HepG2 (cell line): ENCODE data around the gene PNKD. TPM values are rescaled to one million over a fixed set of nuclear protein-coding genes. Genes with fewer than 3 reads are reported as not detected.

Experiments
- ATAC-seq: fragments of 200-7000 bp; cut with Tn5 transposase; 3 replicates; pipeline ENCODE4 v1.9.1; 2020; ENCODE audit warnings: mild to moderate bottlenecking, moderate library complexity
- BruUV-seq: library from RNA; stranded (reverse); fragments of 400-500 nt; replicated peaks from 2 replicates; lab custom pipeline; 2021; lab: Mats Ljungman, UMichigan
- CTCF ChIA-PET: fragments of 300-600 bp; formaldehyde crosslinking; extraction: SDS; loops from one replicate; lab custom pipeline; 2021; ENCODE audit warnings: low total read pairs, inconsistent platforms, low intra/inter-chr PET ratio; lab: Yijun Ruan, JAX
- POLR2A ChIA-PET: fragments of 350-600 bp; sonication (Branson Sonifier 250); formaldehyde crosslinking; loops from one replicate; lab custom pipeline; 2020; ENCODE audit warnings: antibody characterized with exemption, inconsistent platforms; lab: Yijun Ruan, JAX
- DNase-seq: peaks from one replicate; pipeline ENCODE4 v3.0.0-alpha.2; 2015; ENCODE audit warnings: low spot score
- FAIRE-seq: peaks from 3 replicates; lab custom pipeline; 2011; peaks lifted over from hg19 to GRCh38; lab: Jason Lieb, UNC
- H2AFZ ChIP-seq: one replicate; pipeline ENCODE4 v1.6.1; 2011; ENCODE audit warnings: low read length, inconsistent platforms
- H3K27ac ChIP-seq: fragments of 300-600 bp; 3 replicates; pipeline ENCODE4 v1.8.0; 2011; ENCODE audit warnings: mixed run types, mild to moderate bottlenecking, mixed read lengths, low read length, inconsistent platforms; ENCODE audit not compliant: insufficient read depth; ENCODE audit errors: extremely low read length
- H3K27me3 ChIP-seq, 2 experiments: fragments of 200-600 bp in 1 of 2; 2 replicates in 1 of 2; 3 replicates in 1 of 2; pipeline versions ENCODE4 v1.6.0 to v1.8.0; 2011; ENCODE audit warnings: low read length in 2 of 2, mild to moderate bottlenecking in 2 of 2, moderate library complexity in 2 of 2, inconsistent platforms in 1 of 2; ENCODE audit not compliant: insufficient read depth in 2 of 2, control insufficient read depth in 1 of 2
- H3K36me3 ChIP-seq, 2 experiments: fragments of 200-600 bp in 1 of 2; replicated peaks in 1 of 2; 2 replicates in 1 of 2; 3 replicates in 1 of 2; pipeline versions ENCODE4 v1.5.1 to v1.8.0; 2011; ENCODE audit warnings: low read length in 2 of 2, inconsistent platforms in 1 of 2; ENCODE audit not compliant: insufficient read depth in 2 of 2, control insufficient read depth in 1 of 2
- H3K4me1 ChIP-seq: 2 replicates; pipeline ENCODE4 v1.5.1; 2012; ENCODE audit warnings: low read length, inconsistent platforms; ENCODE audit not compliant: insufficient read depth
- H3K4me2 ChIP-seq: 2 replicates; pipeline ENCODE4 v1.6.0; 2011; ENCODE audit warnings: low read depth, low read length, inconsistent platforms
- H3K4me3 ChIP-seq, 3 experiments: fragments of 200-600 bp in 1 of 3; sonication (generic), shearing (Covaris generic) in 1 of 3; replicated peaks in 1 of 3; 2 replicates each; pipeline ENCODE4 v1.5.1; 2011 to 2016; ENCODE audit warnings: low read length in 3 of 3, inconsistent platforms in 2 of 3, low read depth in 2 of 3, mild to moderate bottlenecking in 2 of 3, control low read depth in 1 of 3, mixed read lengths in 1 of 3; ENCODE audit not compliant: insufficient read depth in 1 of 3
- H3K79me2 ChIP-seq: one replicate; pipeline ENCODE4 v1.6.1; 2011; ENCODE audit warnings: low read length, inconsistent platforms; ENCODE audit not compliant: insufficient read depth
- H3K9ac ChIP-seq: 2 replicates; pipeline ENCODE4 v1.6.0; 2011; ENCODE audit warnings: mild to moderate bottlenecking, low read depth, low read length, inconsistent platforms; ENCODE audit not compliant: insufficient read depth
- H3K9me3 ChIP-seq: 2 replicates; pipeline ENCODE4 v1.5.1; 2012; ENCODE audit warnings: mild to moderate bottlenecking, low read length
- H4K20me1 ChIP-seq: 2 replicates; pipeline ENCODE4 v1.6.0; 2011; ENCODE audit warnings: inconsistent platforms, mild to moderate bottlenecking, low read length, moderate library complexity; ENCODE audit not compliant: insufficient read depth
- HIVEP1 ChIP-seq: sonication (generic); formaldehyde crosslinking; IDR thresholded peaks from 2 replicates; pipeline ENCODE4 v1.4.0; 2020; ENCODE audit warnings: mild to moderate bottlenecking, missing genetic modification reagents
- MYC ChIP-seq: sonication (generic); formaldehyde crosslinking; IDR thresholded peaks from 2 replicates; pipeline ENCODE4 v1.9.0; 2021; ENCODE audit warnings: missing genetic modification reagents, borderline replicate concordance
- NCOA5 ChIP-seq: sonication (generic); formaldehyde crosslinking; IDR thresholded peaks from 2 replicates; pipeline ENCODE4 v1.4.0; 2020; ENCODE audit warnings: missing genetic modification reagents
- NFYB ChIP-seq: sonication (generic); formaldehyde crosslinking; IDR thresholded peaks from 2 replicates; pipeline ENCODE4 v1.4.0; 2020; ENCODE audit warnings: missing genetic modification reagents
- RFX1 ChIP-seq: fragments of 450-650 bp; IDR thresholded peaks from 2 replicates; pipeline ENCODE4 v1.6.1; 2017
- SKI ChIP-seq: fragments of 450-650 bp; IDR thresholded peaks from one replicate; pipeline ENCODE4 v1.6.1; 2018; ENCODE audit warnings: mild to moderate bottlenecking; ENCODE audit not compliant: partially characterized antibody
- TEAD2 ChIP-seq: sonication (generic); formaldehyde crosslinking; IDR thresholded peaks from 2 replicates; pipeline ENCODE4 v1.9.0; 2021; ENCODE audit warnings: missing genetic modification reagents
- ZNF253 ChIP-seq: sonication (generic); formaldehyde crosslinking; IDR thresholded peaks from 2 replicates; pipeline ENCODE4 v1.8.0; 2022; ENCODE audit warnings: mild to moderate bottlenecking, missing genetic modification reagents, borderline replicate concordance
- ZNF292 ChIP-seq: sonication (generic); formaldehyde crosslinking; IDR thresholded peaks from 2 replicates; pipeline ENCODE4 v1.8.1; 2022; ENCODE audit warnings: mild to moderate bottlenecking, low read depth, missing genetic modification reagents, borderline replicate concordance
- ZNF430 ChIP-seq: sonication (generic); formaldehyde crosslinking; IDR thresholded peaks from 2 replicates; pipeline ENCODE4 v1.9.0; 2021; ENCODE audit warnings: mild to moderate bottlenecking, missing genetic modification reagents
- ZNF674 ChIP-seq: sonication (generic); formaldehyde crosslinking; IDR thresholded peaks from 2 replicates; pipeline ENCODE4 v1.5.0; 2020; ENCODE audit warnings: low read depth, mild to moderate bottlenecking, missing genetic modification reagents
- ZNF841 ChIP-seq: sonication (generic); formaldehyde crosslinking; IDR thresholded peaks from 2 replicates; pipeline ENCODE4 v1.8.1; 2023; ENCODE audit warnings: missing genetic modification reagents, borderline replicate concordance
- ZNF883 ChIP-seq: sonication (generic); formaldehyde crosslinking; IDR thresholded peaks from 2 replicates; pipeline ENCODE4 v1.5.1; 2020; ENCODE audit warnings: mild to moderate bottlenecking, missing genetic modification reagents; ENCODE audit errors: not compliant biosample characterization
- WGBS: methylation state at CpG from one replicate; pipeline ENCODE4 v1.1.6; 2017; ENCODE audit warnings: low lambda C conversion rate; 5-methylcytosine and 5-hydroxymethylcytosine counted together
- in situ Hi-C: cut with HindIII; loops from 2 replicates; pipeline ENCODE4 v1.10.0; 2017; ENCODE audit warnings: low pct_unique_long_range_greater_than_20kb; ENCODE audit not compliant: extremely low pct_ligation_motif_present
- intact Hi-C: fragments of 100-400 bp; cut with micrococcal nuclease; formaldehyde crosslinking; loops from one replicate; pipeline ENCODE4 v1.10.0; 2022; ENCODE audit not compliant: unreplicated experiment
- polyA plus RNA-seq, 8 experiments: library from polyadenylated mRNA; depleted of rRNA in 3 of 8; stranded (reverse) in 7 of 8; unstranded in 1 of 8; fragments of >200 nt; fragmentation: Illumina TruSeq in 4 of 8; extraction: Trizol in 4 of 8; gene quantifications; 2 replicates each; pipeline versions ENCODE4 v1.2.1 to v1.2.3, GENCODE V29; 2011 to 2016; ENCODE audit warnings: low read depth in 4 of 8, missing spikeins in 1 of 8, mixed read lengths in 1 of 8; ENCODE audit not compliant: insufficient read depth in 1 of 8
- total RNA-seq, 5 experiments: library from RNA; depleted of rRNA; stranded (reverse); fragments of >200 nt; fragmentation: Illumina TruSeq; extraction: Trizol; gene quantifications; 2 replicates each; pipeline ENCODE4 v1.2.3, GENCODE V29; 2016; ENCODE audit warnings: low read depth in 1 of 5
- TF ChIP-seq, protein P1 (sequence below): sonication (generic); formaldehyde crosslinking; IDR thresholded peaks from 2 replicates; pipeline ENCODE4 v1.8.1; 2023; ENCODE audit warnings: missing genetic modification reagents, inconsistent platforms, borderline replicate concordance
- TF ChIP-seq, protein P2 (sequence below): sonication (generic); formaldehyde crosslinking; IDR thresholded peaks from 2 replicates; pipeline ENCODE4 v1.8.1; 2023; ENCODE audit warnings: mild to moderate bottlenecking, moderate library complexity, missing genetic modification reagents
- TF ChIP-seq, protein P3 (sequence below): IDR thresholded peaks from 2 replicates; pipeline ENCODE4 v1.6.1; 2016; ENCODE audit warnings: missing compliant biosample characterization, missing genetic modification reagents, borderline replicate concordance

The PNKD gene
- total and polyA plus RNA-seq, 2 of the 13 experiments (the other 11 are each of a cell fraction or from before 2014, with no cell fraction given), result 55.9 to 80.4 TPM

DNA sequence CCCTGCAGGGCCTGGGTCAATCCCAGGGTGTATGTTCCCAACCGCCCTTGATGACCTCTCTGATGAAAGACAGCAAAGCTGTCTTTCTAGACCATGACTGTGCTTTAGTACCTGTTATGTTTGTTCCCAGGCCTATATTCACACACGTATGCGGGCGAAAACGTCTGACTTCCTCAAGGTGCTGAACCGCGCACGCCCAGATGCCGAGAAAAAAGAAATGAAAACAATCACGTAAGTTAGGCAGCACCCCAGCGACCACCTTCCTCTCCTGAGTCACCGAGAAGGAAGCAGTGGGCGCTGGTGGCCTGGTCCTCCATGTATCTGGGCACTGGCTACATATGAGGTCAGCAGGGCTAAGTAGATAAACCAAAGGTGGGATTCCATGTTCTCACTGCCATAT, 20.6 kb upstream of the PNKD start:
- Histone ChIP-seq H2AFZ (no peak overlapping the region), H3K4me2 (no peak overlapping the region), H3K4me1 (peaks cover 13% of the 10 kb centered on the region), H3K9me3 (no peaks in the 10 kb centered on the region), H3K36me3 (peaks cover 61 to 91% of the 10 kb centered on the region in 2 experiments), H3K27me3 (no peaks in the 10 kb centered on the region), H4K20me1 (peaks cover 5% of the 10 kb centered on the region; the same call in 1 of the 2 replicates), H3K9ac (no peak overlapping the region), H3K79me2 (no peaks in the 10 kb centered on the region), H3K27ac (no peak overlapping the region), H3K4me3 (no peak overlapping the region)
- no peak for TF ChIP-seq ZNF253 (CRISPR knock-in tag)
- TF ChIP-seq, protein P1, sequence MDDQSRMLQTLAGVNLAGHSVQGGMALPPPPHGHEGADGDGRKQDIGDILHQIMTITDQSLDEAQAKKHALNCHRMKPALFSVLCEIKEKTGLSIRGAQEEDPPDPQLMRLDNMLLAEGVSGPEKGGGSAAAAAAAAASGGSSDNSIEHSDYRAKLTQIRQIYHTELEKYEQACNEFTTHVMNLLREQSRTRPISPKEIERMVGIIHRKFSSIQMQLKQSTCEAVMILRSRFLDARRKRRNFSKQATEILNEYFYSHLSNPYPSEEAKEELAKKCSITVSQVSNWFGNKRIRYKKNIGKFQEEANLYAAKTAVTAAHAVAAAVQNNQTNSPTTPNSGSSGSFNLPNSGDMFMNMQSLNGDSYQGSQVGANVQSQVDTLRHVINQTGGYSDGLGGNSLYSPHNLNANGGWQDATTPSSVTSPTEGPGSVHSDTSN, result no peak
- TF ChIP-seq ZNF430 (CRISPR knock-in tag), result no peak
- TF ChIP-seq HIVEP1 (CRISPR knock-in tag), result no peak
- DNase-seq, result no peak
- intact Hi-C loops (no loop called here), in situ Hi-C loops (no loop called here)
- 97% methylated on average over 13 of the region's 13 CpGs for WGBS
- CTCF ChIA-PET, result no interaction called here
- BruUV-seq, result no TSS peak
- POLR2A ChIA-PET, result no interaction called here
- FAIRE-seq, result no peak
- ATAC-seq, result no peak

DNA sequence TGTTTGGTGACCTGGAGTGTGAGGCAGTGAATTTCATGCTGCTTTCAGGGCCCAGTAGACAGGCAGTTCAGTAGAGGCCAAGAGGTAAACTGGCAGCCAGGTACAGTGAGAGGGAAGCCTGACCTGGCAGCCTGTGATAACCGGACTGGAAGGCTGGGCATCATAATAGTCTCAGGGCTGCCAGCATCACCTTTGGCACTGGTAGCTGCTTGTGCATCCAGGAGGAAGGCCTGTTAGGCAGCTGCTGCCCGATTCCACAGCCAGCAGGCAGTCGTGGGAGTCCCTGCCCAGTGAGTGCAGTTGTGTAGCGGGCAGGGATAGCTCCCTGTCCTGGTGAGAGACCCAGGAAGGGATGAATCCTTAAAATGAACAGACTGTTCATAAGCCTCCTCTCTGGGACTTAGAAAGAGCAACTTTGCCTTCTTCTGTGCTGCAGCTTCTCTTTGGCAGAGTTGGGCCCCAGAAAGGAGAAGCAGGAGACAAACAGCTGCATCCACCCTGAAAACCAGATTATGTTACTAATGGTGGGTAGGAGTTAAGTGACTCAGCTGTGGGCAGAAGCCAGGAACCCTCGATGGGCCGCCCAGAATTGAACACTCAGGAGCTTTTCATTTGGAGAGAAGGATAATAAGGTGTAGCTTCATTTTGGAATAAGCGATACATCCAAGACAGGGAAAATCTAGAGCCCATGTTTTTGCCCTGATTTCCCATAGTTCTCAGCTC, 17.6 kb upstream of the PNKD start:
- POLR2A ChIA-PET, result interaction anchor here (2.2 kb wide), 1 partner anchor 18 kb away, joined by 5 read pairs; the partner anchor contains the start of genes AAMP and PNKD
- DNase-seq, result no peak
- Histone ChIP-seq H3K36me3 (peaks cover 46 to 83% of the 10 kb centered on the region in 2 experiments), H2AFZ (no peak overlapping the region), H3K27ac (no peak overlapping the region), H3K4me2 (no peak overlapping the region), H3K27me3 (no peaks in the 10 kb centered on the region), H3K4me1 (no peaks in the 10 kb centered on the region), H3K9me3 (no peaks in the 10 kb centered on the region), H3K9ac (no peak overlapping the region), H3K79me2 (no peaks in the 10 kb centered on the region), H3K4me3 (no peak overlapping the region), H4K20me1 (no peaks in the 10 kb centered on the region)
- no peak for FAIRE-seq
- CTCF ChIA-PET, result no interaction called here
- 98% methylated on average over 7 of the region's 7 CpGs for WGBS
- in situ Hi-C loops, result no loop called here
- ATAC-seq, result no peak
- no TSS peak for BruUV-seq
- intact Hi-C loops, result no loop called here
- TF ChIP-seq, protein P2, sequence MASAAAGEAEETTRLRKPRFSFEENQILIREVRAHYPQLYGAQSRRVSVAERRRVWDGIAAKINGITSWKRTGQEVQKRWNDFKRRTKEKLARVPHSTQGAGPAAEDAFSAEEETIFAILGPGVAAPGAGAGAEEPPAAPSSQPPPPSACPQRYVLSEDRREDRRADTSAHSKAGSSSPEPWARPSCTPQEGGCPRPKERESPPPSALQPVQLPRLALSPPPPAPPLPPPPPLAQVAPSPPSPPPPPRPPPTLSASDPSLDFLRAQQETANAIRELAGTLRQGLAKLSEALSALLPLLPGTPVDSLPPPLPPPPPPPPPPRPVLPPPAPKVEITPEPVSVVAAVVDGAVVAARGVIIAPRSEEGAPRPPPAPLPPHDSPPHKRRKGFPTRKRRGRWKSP (CRISPR knock-in tag), result no peak
- TF ChIP-seq ZNF841, result no peak
- TF ChIP-seq SKI, result no peak
- TF ChIP-seq RFX1, result no peak
- TF ChIP-seq ZNF883 (CRISPR knock-in tag), result no peak
- TF ChIP-seq, protein P3, sequence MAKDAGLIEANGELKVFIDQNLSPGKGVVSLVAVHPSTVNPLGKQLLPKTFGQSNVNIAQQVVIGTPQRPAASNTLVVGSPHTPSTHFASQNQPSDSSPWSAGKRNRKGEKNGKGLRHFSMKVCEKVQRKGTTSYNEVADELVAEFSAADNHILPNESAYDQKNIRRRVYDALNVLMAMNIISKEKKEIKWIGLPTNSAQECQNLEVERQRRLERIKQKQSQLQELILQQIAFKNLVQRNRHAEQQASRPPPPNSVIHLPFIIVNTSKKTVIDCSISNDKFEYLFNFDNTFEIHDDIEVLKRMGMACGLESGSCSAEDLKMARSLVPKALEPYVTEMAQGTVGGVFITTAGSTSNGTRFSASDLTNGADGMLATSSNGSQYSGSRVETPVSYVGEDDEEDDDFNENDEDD, result no peak
- TF ChIP-seq NFYB (CRISPR knock-in tag), result no peak
- TF ChIP-seq NCOA5 (CRISPR knock-in tag), result no peak
- no peak for TF ChIP-seq ZNF674
- no peak for TF ChIP-seq TEAD2
- no peak for TF ChIP-seq ZNF292 (CRISPR knock-in tag)
- TF ChIP-seq MYC, result no peak
